Liver (tissue), 9 donors: ENCODE data around the gene IGHMBP2. TPM values are rescaled to one million over a fixed set of nuclear protein-coding genes. Genes with fewer than 3 reads are reported as not detected.
A peak's percentile ranks its signal among the peaks of the same experiment; 100 is the strongest.

Source experiments
- DNase-seq: peaks from one replicate; pipeline ENCODE4 v3.0.0-alpha.2; 2017; ENCODE audit warnings: low spot score
- H3K27ac ChIP-seq, 2 donors: one replicate each; pipeline ENCODE4 v1.7.0; 2013; ENCODE audit warnings: inconsistent platforms in 2 of 2, low read length in 2 of 2, control low read depth in 1 of 2, low read depth in 1 of 2, mild to moderate bottlenecking in 1 of 2
- H3K27me3 ChIP-seq, 4 donors: one replicate each; pipeline versions ENCODE4 v1.6.1 to v1.7.0; 2013; ENCODE audit warnings: low read length in 3 of 4, inconsistent platforms in 1 of 4, mild to moderate bottlenecking in 1 of 4, moderate library complexity in 1 of 4; ENCODE audit not compliant: control insufficient read depth in 4 of 4, insufficient read depth in 4 of 4
- H3K36me3 ChIP-seq, 4 donors: one replicate each; pipeline versions ENCODE4 v1.6.1 to v1.7.0; 2013; ENCODE audit warnings: low read length in 3 of 4, mild to moderate bottlenecking in 3 of 4, low read depth in 1 of 4, moderate library complexity in 1 of 4; ENCODE audit not compliant: control insufficient read depth in 4 of 4, insufficient read depth in 3 of 4
- H3K4me1 ChIP-seq, 4 donors: one replicate each; pipeline versions ENCODE4 v1.6.1 to v1.7.0; 2013; ENCODE audit warnings: low read length in 3 of 4, mild to moderate bottlenecking in 3 of 4, moderate library complexity in 1 of 4; ENCODE audit not compliant: control insufficient read depth in 4 of 4, insufficient read depth in 4 of 4
- H3K4me3 ChIP-seq, 3 donors: one replicate each; pipeline versions ENCODE4 v1.6.1 to v1.7.0; 2013; ENCODE audit warnings: low read length in 3 of 3, control low read depth in 1 of 3, low read depth in 1 of 3, mild to moderate bottlenecking in 1 of 3
- H3K9ac ChIP-seq, 2 donors: one replicate each; pipeline ENCODE4 v1.7.0; 2013; ENCODE audit warnings: low read length in 2 of 2, mild to moderate bottlenecking in 2 of 2, moderate library complexity in 2 of 2, control low read depth in 1 of 2, low read depth in 1 of 2
- H3K9me3 ChIP-seq, 4 donors: one replicate each; pipeline versions ENCODE4 v1.6.1 to v1.7.0; 2013; ENCODE audit warnings: low read length in 3 of 4; ENCODE audit not compliant: control insufficient read depth in 4 of 4
- EGR1 ChIP-seq, 2 donors: IDR thresholded peaks; 2 replicates each; pipeline ENCODE4 v1.6.1; 2016 to 2018; ENCODE audit warnings: antibody characterized with exemption in 2 of 2, low read depth in 2 of 2
- FOXA2 ChIP-seq: IDR thresholded peaks from 2 replicates; pipeline ENCODE4 v1.6.1; 2016; ENCODE audit warnings: antibody characterized with exemption
- GABPA ChIP-seq, 2 donors: IDR thresholded peaks in 1 of 2; conservative IDR thresholded peaks in 1 of 2; 2 replicates each; pipeline ENCODE4 v1.6.1; 2016; ENCODE audit warnings: antibody characterized with exemption in 2 of 2, mild to moderate bottlenecking in 1 of 2, moderate library complexity in 1 of 2
- HNF4A ChIP-seq, 2 donors: conservative IDR thresholded peaks; 2 replicates each; pipeline ENCODE4 v1.6.1; 2016; ENCODE audit warnings: antibody characterized with exemption in 2 of 2, mild to moderate bottlenecking in 2 of 2
- HNF4G ChIP-seq: IDR thresholded peaks from 2 replicates; pipeline ENCODE4 v1.6.1; 2016; ENCODE audit warnings: antibody characterized with exemption
- JUND ChIP-seq, 2 donors: IDR thresholded peaks; 2 replicates each; pipeline ENCODE4 v1.6.1; 2016; ENCODE audit warnings: antibody characterized with exemption in 2 of 2
- NR2F2 ChIP-seq: IDR thresholded peaks from 2 replicates; pipeline ENCODE4 v1.6.1; 2016; ENCODE audit warnings: antibody characterized with exemption
- RAD21 ChIP-seq, 2 donors: IDR thresholded peaks; 2 replicates each; pipeline ENCODE4 v1.6.1; 2016; ENCODE audit warnings: antibody characterized with exemption in 2 of 2, mild to moderate bottlenecking in 2 of 2
- RXRA ChIP-seq, 2 donors: IDR thresholded peaks; 2 replicates each; pipeline ENCODE4 v1.6.1; 2017 to 2018; ENCODE audit warnings: antibody characterized with exemption in 2 of 2, mild to moderate bottlenecking in 1 of 2
- SP1 ChIP-seq: IDR thresholded peaks from 2 replicates; pipeline ENCODE4 v1.6.1; 2018; ENCODE audit warnings: antibody characterized with exemption, mild to moderate bottlenecking
- TAF1 ChIP-seq: conservative IDR thresholded peaks from 2 replicates; pipeline ENCODE4 v1.6.1; 2016; ENCODE audit warnings: antibody characterized with exemption, mild to moderate bottlenecking
- YY1 ChIP-seq: IDR thresholded peaks from 2 replicates; pipeline ENCODE4 v1.6.1; 2016; ENCODE audit warnings: antibody characterized with exemption, mild to moderate bottlenecking
- WGBS: extraction: QIAGEN DNeasy Blood & Tissue Kit; methylation state at CpG from one replicate; pipeline ENCODE4 v1.1.7; 2013; 5-methylcytosine and 5-hydroxymethylcytosine counted together
- polyA plus RNA-seq, 2 donors: library from polyadenylated mRNA; stranded (reverse) in 1 of 2; unstranded in 1 of 2; fragments of 200-250 nt in 1 of 2; fragments of >200 nt in 1 of 2; fragmentation: Nextera tagmentation in 1 of 2; extraction: Ambion mirVana in 1 of 2; gene quantifications; one replicate each; pipeline versions ENCODE4 v1.2.1 to v1.2.3, GENCODE V29; 2013 to 2015
- total RNA-seq, 2 donors: library from RNA; depleted of rRNA; stranded (reverse); fragments of >200 nt; gene quantifications; one replicate each; pipeline ENCODE4 v1.2.3, GENCODE V29; 2014
- TF ChIP-seq, protein P1 (sequence below): IDR thresholded peaks from 2 replicates; pipeline ENCODE4 v1.6.1; 2016; ENCODE audit warnings: antibody characterized with exemption
- TF ChIP-seq, protein P2 (sequence below): IDR thresholded peaks from 2 replicates; pipeline ENCODE4 v1.6.1; 2016; ENCODE audit warnings: antibody characterized with exemption
- TF ChIP-seq, protein P3 (sequence below): IDR thresholded peaks from 2 replicates; pipeline ENCODE4 v1.6.1; 2016; ENCODE audit warnings: antibody characterized with exemption, mild to moderate bottlenecking
- TF ChIP-seq, protein P4 (sequence below): fragments of 150-350 bp; IDR thresholded peaks from 2 replicates; pipeline ENCODE4 v1.5.1; 2017; ENCODE audit warnings: improper control_type of control experiment, low read depth, low read length; ENCODE audit not compliant: missing input control
- donor health status: healthy.
- donor health status: healthy.
- donor health status: healthy.
- donor health status: healthy.
- donor health status: healthy.

IGHMBP2 gene
- total and polyA plus RNA-seq, 4 donors, result 5.7 to 14.0 (median 7.0) TPM

DNA sequence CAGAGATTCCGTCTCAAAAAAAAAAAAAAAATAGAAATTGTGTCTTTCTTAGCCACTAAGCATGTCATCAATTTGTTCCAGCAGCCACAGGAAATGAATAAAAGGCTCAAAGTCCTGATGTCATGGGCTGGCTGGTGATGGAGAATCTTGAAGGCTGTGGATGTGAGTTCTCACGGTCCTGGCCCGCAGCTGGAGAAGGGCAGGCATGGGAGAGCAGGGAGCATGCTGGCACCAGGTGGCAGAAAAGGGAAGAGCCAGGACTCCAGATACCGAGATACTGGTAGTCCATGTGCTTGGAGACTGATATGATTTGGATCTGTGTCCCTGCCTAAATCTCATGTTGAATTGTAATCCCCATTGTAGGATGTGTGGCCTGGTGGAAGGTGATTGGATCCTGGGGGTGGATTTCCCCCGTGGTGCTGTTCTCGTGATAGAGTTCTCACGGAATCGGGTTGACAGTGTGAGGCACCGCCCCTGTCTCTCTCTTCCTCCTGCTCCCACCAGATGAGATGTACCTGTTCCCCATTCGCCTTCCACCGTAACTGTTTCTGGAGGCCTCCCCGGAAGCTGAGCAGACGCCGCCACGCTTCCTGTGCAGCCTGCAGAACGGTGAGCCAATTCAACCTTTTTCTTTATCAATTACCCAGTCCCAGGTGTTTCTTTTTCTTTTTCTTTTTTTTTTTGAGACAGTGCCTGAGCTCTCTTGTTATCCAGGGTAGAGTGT lies 59.0 kb downstream of the IGHMBP2 start:
- TF ChIP-seq SP1, result no peak
- peak in 1 of 2 donors; percentile 56 for TF ChIP-seq RAD21 (IDR thresholded peaks at IDR 0.05)
- H3K4me3 ChIP-seq, result no peak overlapping the region
- H3K9ac ChIP-seq, result no peak overlapping the region
- DNase-seq, result no peak
- H3K27me3 ChIP-seq, result no peaks in the 10 kb centered on the region
- 87% methylated on average over 16 of the region's 16 CpGs for WGBS
- no peaks in the 10 kb centered on the region for H3K9me3 ChIP-seq
- H3K4me1 ChIP-seq, result no peaks in the 10 kb centered on the region
- no peak overlapping the region for H3K27ac ChIP-seq
- H3K36me3 ChIP-seq, result no peaks in the 10 kb centered on the region

DNA sequence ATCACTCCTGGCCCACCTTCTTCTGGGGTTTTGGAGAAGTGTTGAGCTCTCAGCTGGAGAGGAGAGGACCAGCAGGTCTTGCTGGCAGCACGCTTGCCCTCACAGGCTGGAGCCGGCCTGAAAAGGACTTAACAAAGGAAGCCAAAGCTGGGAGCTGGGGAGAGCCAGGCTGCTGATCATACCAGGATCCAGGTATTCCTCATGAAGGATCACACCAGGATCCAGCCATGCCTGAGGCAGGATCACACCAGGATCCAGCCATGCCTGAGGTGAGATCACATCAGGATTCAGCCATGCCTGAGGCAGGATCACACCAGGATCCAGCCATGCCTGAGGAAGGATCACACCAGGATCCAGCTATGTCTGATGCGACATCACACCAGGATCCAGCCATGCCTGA lies 60.1 kb downstream of the IGHMBP2 start:
- no peak overlapping the region for H3K9ac ChIP-seq
- 95% methylated on average over 3 of the region's 3 CpGs for WGBS
- H3K9me3 ChIP-seq, result no peaks in the 10 kb centered on the region
- no peak for DNase-seq
- no peaks in the 10 kb centered on the region for H3K36me3 ChIP-seq
- no peak overlapping the region for H3K4me3 ChIP-seq
- no peaks in the 10 kb centered on the region for H3K4me1 ChIP-seq
- no peak overlapping the region for H3K27ac ChIP-seq
- no peaks in the 10 kb centered on the region for H3K27me3 ChIP-seq
- TF ChIP-seq EGR1 (IDR thresholded peaks at IDR 0.05; ENCODE audit: low read depth in 2 of 2) (no peak), YY1 (no peak), TAF1 (no peak), NR2F2 (no peak), HNF4G (no peak), SP1 (no peak), JUND (IDR thresholded peaks at IDR 0.05) (no peak), RXRA (IDR thresholded peaks at IDR 0.05) (no peak), FOXA2 (no peak), HNF4A (conservative IDR thresholded peaks at IDR 0.05) (no peak), GABPA (IDR thresholded peaks at IDR 0.05 in 1 of 2, conservative IDR thresholded peaks at IDR 0.05 in 1 of 2) (no peak)
- TF ChIP-seq, protein P1, sequence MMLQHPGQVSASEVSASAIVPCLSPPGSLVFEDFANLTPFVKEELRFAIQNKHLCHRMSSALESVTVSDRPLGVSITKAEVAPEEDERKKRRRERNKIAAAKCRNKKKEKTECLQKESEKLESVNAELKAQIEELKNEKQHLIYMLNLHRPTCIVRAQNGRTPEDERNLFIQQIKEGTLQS, result no peak
- TF ChIP-seq, protein P2, sequence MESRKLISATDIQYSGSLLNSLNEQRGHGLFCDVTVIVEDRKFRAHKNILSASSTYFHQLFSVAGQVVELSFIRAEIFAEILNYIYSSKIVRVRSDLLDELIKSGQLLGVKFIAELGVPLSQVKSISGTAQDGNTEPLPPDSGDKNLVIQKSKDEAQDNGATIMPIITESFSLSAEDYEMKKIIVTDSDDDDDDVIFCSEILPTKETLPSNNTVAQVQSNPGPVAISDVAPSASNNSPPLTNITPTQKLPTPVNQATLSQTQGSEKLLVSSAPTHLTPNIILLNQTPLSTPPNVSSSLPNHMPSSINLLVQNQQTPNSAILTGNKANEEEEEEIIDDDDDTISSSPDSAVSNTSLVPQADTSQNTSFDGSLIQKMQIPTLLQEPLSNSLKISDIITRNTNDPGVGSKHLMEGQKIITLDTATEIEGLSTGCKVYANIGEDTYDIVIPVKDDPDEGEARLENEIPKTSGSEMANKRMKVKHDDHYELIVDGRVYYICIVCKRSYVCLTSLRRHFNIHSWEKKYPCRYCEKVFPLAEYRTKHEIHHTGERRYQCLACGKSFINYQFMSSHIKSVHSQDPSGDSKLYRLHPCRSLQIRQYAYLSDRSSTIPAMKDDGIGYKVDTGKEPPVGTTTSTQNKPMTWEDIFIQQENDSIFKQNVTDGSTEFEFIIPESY, result no peak
- TF ChIP-seq, protein P3, sequence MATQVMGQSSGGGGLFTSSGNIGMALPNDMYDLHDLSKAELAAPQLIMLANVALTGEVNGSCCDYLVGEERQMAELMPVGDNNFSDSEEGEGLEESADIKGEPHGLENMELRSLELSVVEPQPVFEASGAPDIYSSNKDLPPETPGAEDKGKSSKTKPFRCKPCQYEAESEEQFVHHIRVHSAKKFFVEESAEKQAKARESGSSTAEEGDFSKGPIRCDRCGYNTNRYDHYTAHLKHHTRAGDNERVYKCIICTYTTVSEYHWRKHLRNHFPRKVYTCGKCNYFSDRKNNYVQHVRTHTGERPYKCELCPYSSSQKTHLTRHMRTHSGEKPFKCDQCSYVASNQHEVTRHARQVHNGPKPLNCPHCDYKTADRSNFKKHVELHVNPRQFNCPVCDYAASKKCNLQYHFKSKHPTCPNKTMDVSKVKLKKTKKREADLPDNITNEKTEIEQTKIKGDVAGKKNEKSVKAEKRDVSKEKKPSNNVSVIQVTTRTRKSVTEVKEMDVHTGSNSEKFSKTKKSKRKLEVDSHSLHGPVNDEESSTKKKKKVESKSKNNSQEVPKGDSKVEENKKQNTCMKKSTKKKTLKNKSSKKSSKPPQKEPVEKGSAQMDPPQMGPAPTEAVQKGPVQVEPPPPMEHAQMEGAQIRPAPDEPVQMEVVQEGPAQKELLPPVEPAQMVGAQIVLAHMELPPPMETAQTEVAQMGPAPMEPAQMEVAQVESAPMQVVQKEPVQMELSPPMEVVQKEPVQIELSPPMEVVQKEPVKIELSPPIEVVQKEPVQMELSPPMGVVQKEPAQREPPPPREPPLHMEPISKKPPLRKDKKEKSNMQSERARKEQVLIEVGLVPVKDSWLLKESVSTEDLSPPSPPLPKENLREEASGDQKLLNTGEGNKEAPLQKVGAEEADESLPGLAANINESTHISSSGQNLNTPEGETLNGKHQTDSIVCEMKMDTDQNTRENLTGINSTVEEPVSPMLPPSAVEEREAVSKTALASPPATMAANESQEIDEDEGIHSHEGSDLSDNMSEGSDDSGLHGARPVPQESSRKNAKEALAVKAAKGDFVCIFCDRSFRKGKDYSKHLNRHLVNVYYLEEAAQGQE, result no peak
- TF ChIP-seq, protein P4, sequence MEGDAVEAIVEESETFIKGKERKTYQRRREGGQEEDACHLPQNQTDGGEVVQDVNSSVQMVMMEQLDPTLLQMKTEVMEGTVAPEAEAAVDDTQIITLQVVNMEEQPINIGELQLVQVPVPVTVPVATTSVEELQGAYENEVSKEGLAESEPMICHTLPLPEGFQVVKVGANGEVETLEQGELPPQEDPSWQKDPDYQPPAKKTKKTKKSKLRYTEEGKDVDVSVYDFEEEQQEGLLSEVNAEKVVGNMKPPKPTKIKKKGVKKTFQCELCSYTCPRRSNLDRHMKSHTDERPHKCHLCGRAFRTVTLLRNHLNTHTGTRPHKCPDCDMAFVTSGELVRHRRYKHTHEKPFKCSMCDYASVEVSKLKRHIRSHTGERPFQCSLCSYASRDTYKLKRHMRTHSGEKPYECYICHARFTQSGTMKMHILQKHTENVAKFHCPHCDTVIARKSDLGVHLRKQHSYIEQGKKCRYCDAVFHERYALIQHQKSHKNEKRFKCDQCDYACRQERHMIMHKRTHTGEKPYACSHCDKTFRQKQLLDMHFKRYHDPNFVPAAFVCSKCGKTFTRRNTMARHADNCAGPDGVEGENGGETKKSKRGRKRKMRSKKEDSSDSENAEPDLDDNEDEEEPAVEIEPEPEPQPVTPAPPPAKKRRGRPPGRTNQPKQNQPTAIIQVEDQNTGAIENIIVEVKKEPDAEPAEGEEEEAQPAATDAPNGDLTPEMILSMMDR, result no peak
